GM18861 (cell line): ENCODE results near the gene EID2.

Experiments
- ATAC-seq: cut with Tn5 transposase; IDR thresholded peaks from one replicate; pipeline ENCODE4 v1.9.1; 2021; ENCODE audit not compliant: unreplicated experiment

EID2 gene

GRCh38 chr19:39539165-39539517 is 820 bp downstream of the EID2 start:
- ATAC-seq = no peak

GRCh38 chr19:39533791-39534190 is 6.2 kb downstream of the EID2 start:
- ATAC-seq = no peak

DNA sequence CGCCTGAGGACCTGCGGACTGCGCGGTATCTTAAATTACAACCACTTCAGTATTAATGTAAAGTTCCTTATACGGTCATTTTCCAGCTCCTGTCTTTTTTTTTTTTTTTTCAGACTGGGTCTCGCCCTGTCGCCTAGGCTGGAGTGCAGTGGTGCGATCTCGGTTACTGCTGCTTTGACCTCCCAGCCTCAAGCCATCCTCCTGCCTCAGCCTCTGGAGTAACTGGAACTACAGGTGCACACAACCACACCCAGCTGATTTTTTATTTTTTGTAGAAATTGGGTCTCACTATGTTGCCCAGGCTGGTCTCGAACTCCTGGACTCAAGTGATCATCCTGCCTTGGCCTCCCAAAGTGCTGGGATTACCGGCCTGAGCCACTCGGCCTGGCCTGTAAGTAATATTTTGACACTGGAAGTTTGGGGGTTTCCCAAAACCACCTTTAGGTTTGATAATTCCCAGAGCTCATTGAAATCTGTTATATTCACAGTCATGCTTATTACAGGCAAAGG is 6.9 kb downstream of the EID2 start:
- ATAC-seq = no peak

GRCh38 chr19:39532233-39533002 is 7.5 kb downstream of the EID2 start, which contains the start of gene EID2B:
Gene EID2B (minus strand): TSS chr19:39532852. CDS start chr19:39532802, 50 bp downstream.
- ATAC-seq = peak; percentile 91

DNA sequence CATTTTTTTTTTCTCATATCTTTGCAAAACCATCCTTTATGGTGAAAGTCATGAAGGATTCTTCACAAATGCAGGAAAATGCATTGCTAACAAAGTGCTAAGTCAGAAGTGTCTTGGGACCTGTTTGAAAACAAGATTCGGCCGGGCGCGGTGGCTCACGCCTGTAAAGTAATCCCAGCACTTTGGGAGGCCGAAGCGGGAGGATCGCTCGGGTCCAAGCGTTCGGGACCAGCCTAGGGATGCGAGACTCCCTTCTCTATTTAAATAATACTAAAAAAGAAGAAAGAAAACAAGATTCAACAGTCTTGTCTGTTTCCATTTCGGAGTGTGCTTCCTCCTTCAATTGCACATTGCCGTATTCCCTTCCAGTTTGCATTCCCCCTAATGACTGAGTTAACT is 8.1 kb downstream of the EID2 start:
- ATAC-seq = no peak

GRCh38 chr19:39525205-39525604 is 14.8 kb downstream of the EID2 start:
- ATAC-seq = no peak

- ATAC-seq = no peak
These were observed 15.5 kb downstream of the EID2 start for GRCh38 chr19:39524495-39524894.

GRCh38 chr19:39520541-39521484 is 19.1 kb downstream of the EID2 start:
- no peak for ATAC-seq

GRCh38 chr19:39518975-39519374 is 21.0 kb downstream of the EID2 start:
- ATAC-seq = no peak

GRCh38 chr19:39518458-39518857 is 21.5 kb downstream of the EID2 start:
- no peak for ATAC-seq

GRCh38 chr19:39517432-39517831 is 22.5 kb downstream of the EID2 start:
- ATAC-seq = no peak

- ATAC-seq = no peak
These were observed 23.7 kb downstream of the EID2 start for GRCh38 chr19:39516270-39516669.

- ATAC-seq = no peak
These were observed 24.3 kb downstream of the EID2 start for GRCh38 chr19:39515551-39516191.

DNA sequence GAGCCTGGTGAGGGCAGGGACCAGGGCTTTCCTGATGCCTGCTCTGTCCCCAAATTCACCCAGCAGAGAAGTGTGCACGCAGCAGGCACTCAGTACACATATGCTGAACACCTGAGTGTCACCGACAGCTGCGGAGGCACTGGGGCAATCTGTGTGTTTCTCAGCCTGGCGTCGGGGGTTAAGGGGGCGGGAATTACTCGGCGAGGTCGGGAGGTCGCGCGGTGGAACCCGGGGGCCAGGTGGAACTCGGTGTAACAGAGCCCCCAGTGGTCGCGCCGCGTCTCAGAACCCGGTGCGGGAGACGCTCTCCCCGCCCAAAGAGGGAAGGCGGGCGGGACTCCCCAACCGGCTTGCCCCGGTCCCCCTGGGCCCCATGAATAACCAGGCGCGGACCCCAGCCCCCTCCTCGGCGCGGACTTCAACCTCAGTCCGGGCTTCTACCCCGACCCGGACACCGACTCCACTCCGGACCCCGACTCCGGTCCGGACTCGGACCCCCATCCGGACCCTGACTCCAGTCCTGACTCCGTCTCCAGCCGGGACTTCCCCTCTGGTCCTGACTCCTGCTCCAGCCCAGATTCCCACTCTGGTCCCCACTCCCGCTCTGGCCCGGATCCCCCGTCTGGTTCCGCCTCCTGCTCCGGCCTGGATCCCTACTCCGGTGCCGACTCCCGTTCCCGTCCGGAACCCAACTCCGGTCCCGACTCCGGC is 25.0 kb downstream of the EID2 start, which contains the start of gene SELENOV:
SELENOV (plus strand) TSS at position 300 of the 711 bp plus-strand sequence; CDS start at position 374, 74 bp downstream.
- no peak for ATAC-seq

GRCh38 chr19:39512988-39513387 is 27.0 kb downstream of the EID2 start:
- ATAC-seq = no peak

- no peak for ATAC-seq
These were observed 30.7 kb downstream of the EID2 start for GRCh38 chr19:39509233-39509632.

GRCh38 chr19:39508629-39509028 is 31.3 kb downstream of the EID2 start:
- no peak for ATAC-seq

DNA sequence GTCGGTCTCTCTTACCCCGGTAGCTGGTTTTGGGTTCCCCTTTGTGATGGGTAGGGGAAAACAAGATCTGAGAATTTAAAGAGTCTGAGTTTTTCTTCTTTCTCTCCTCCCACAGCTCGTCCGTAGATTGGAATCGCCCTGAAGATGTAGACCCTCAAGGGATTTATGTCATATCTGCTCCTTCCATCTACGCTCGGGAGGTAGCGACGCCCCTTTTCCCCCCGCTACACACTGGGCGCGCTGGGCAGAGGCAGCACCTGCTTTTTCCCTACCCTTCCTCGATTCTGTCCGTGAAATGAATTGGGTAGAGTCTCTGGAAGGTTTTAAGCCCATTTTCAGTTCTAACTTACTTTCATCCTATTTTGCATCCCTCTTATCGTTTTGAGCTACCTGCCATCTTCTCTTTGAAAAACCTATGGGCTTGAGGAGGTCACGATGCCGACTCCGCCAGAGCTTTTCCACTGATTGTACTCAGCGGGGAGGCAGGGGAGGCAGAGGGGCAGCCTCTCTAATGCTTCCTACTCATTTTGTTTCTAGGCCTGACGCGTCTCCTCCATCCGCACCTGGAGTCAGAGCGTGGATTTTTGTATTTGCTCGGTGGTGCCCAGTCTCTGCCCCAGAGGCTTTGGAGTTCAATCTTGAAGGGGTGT is 32.1 kb downstream of the EID2 start:
- no peak for ATAC-seq

GRCh38 chr19:39506944-39507714 is 32.8 kb downstream of the EID2 start:
- no peak for ATAC-seq
